Omental fat pad (tissue), 4 donors: ENCODE measurements around the gene AP2A2. TPM values are rescaled to one million over a fixed set of nuclear protein-coding genes. Genes with fewer than 3 reads are reported as not detected.

Experiments
- ATAC-seq: fragments of 150-250 bp; one replicate; pipeline ENCODE4 v1.9.1; 2016; ENCODE audit warnings: mild to moderate bottlenecking, moderate library complexity; ENCODE audit not compliant: low FRiP score
- DNase-seq: peaks from one replicate; pipeline ENCODE4 v3.0.0-alpha.2; 2019; ENCODE audit warnings: low spot score
- total RNA-seq, 4 donors: library from RNA; depleted of rRNA; stranded (reverse); fragments of >200 nt; gene quantifications; one replicate each; pipeline ENCODE4 v1.1.0, GENCODE V29; 2016
- TF ChIP-seq, protein P1 (sequence below), 3 donors: fragments of 450-650 bp; IDR thresholded peaks; one replicate each; pipeline ENCODE4 v1.5.1; 2016 to 2017; ENCODE audit warnings: antibody characterized with exemption in 3 of 3, mild to moderate bottlenecking in 3 of 3, moderate library complexity in 2 of 3

Gene AP2A2
- total RNA-seq, 4 donors from 2014 or later, result 68.4 to 126 (median 99.2) TPM

- DNase-seq, result no peak
Measured at GRCh38 chr11:1043563-1044096, 118.0 kb downstream of the AP2A2 start.

DNA sequence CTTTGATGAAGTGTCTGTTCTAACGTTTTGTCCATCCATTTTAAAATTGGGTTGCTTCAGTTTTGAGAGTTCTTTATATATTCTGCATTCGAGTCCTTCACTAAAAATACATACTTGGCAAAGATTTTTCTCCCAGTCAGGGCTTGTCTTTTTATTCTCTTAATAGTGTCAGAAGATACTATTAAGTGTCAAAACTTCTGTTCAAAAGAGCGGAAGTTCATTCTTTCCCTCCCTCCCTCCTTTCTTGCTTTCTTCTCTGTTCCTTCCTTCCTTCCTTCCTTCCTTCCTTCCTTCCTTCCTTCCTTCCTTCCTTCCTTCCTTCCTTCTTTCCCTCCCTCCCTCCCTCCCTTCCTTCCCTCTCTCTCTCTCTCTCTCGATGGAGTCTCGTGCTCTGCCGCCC lies 118.5 kb downstream of the AP2A2 start:
- ATAC-seq (no peak), DNase-seq (no peak)
- TF ChIP-seq, protein P1, sequence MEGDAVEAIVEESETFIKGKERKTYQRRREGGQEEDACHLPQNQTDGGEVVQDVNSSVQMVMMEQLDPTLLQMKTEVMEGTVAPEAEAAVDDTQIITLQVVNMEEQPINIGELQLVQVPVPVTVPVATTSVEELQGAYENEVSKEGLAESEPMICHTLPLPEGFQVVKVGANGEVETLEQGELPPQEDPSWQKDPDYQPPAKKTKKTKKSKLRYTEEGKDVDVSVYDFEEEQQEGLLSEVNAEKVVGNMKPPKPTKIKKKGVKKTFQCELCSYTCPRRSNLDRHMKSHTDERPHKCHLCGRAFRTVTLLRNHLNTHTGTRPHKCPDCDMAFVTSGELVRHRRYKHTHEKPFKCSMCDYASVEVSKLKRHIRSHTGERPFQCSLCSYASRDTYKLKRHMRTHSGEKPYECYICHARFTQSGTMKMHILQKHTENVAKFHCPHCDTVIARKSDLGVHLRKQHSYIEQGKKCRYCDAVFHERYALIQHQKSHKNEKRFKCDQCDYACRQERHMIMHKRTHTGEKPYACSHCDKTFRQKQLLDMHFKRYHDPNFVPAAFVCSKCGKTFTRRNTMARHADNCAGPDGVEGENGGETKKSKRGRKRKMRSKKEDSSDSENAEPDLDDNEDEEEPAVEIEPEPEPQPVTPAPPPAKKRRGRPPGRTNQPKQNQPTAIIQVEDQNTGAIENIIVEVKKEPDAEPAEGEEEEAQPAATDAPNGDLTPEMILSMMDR (IDR thresholded peaks at IDR 0.05), result no peak

More at GRCh38 chr11:1043563-1044096, 118.0 kb downstream of the AP2A2 start:
- ATAC-seq, result no peak
- TF ChIP-seq, protein P1 (IDR thresholded peaks at IDR 0.05), result no peak

GRCh38 chr11:1047595-1048156 lies 122.0 kb downstream of the AP2A2 start:
- DNase-seq, result no peak
- no peak for ATAC-seq
- TF ChIP-seq, protein P1 (IDR thresholded peaks at IDR 0.05), result no peak

DNA sequence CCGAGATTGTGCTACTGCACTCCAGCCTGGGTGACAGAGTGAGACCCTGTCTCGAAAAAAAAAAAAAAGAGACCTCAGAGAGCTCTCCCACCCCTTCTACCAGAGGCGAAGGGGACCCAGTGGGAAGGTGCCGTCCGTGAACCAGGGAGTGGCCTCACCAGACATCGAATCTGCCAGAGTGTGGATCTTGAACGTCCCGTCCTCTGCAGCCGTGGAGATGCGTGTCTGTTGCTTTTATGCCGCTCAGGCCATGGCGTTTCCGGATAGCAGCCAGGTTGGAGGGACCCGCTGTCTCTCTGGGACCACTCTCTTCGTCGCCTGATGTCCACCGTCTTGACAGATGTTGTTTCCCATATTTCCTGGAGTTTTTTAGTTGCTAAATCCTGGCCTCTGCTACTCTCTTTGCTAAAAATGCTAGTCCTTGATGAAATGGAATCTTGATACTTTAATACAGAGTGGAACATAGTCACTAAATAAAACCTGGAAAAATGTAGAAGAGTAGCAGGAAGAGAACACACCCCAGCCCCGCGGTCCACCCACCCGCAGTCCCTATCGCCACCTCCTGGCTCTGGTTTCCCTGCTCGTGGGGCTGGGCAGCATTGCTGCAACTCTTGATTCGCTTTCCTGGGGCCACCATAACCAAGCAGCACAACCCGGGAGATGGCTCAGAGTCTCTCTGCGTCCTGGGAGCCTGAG lies 122.9 kb downstream of the AP2A2 start:
- DNase-seq (no peak), ATAC-seq (no peak)
- TF ChIP-seq, protein P1 (IDR thresholded peaks at IDR 0.05), result no peak

DNA sequence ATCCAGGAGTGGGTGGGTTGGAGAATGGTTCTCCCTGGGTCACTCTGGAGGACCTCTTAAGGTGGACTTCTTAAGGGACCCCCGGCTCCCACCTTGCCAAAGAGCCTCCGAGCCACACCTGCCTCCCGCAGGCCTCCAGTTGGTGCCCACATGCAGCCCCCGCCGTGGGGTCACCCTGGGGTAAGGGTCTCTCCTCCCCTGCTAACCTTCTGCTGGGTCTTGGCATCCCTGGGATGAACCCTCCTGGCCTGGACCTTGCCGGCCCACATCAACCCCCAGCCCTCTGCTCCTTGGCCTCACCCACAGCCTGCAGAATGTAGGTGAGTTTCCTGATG lies 123.4 kb downstream of the AP2A2 start:
- no peak for ATAC-seq
- TF ChIP-seq, protein P1 (IDR thresholded peaks at IDR 0.05), result no peak
- DNase-seq, result no peak

DNA sequence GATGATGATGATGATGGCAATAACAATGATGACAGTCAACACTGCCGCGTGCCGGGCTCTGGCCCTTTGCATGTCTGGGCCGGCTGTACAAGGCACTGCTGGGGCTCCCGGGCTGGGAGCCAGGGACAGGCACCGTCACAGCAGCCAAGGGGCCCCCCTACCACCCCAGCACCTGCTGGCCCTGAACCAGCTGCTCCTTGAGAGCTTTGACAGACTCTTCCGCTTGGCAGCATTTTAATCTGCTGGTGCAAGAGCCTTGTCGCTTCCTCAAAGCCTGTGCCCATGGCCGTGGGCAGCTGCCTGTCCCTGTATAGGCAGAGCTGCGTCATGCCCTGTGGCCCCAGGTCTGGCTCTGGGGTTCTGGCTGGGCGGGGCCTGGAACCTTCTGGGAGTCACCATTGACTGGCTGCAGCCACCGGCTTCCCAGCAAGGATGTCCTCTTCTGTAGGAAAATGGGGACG lies 123.8 kb downstream of the AP2A2 start:
- ATAC-seq, result no peak

More for the DNA sequence above, 123.8 kb downstream of the AP2A2 start:
- no peak for DNase-seq
- TF ChIP-seq, protein P1 (IDR thresholded peaks at IDR 0.05), result no peak
